ENCODE measurements around the gene PRND.

DNA sequence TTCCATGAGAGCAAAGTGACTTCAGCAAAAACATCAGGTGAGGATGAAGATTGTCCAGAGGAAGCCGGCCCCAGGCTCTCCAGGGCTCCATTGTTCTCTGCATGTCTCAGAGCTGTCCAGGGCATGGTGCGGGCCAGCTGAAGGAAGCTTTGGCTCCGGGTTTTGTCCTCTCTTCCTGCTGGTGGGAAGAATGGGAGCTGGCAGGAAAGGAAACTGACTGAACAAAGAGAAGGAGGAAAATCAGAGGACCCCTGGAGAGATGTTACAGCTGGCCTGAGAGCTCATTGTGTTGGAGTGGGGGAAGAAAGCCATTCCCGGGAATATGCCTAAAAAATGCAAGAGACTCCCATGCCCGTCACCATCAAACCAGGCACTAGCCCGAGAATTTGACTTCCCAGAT lies 27.1 kb downstream of the PRND start:
- TF ChIP-seq, protein P1, sequence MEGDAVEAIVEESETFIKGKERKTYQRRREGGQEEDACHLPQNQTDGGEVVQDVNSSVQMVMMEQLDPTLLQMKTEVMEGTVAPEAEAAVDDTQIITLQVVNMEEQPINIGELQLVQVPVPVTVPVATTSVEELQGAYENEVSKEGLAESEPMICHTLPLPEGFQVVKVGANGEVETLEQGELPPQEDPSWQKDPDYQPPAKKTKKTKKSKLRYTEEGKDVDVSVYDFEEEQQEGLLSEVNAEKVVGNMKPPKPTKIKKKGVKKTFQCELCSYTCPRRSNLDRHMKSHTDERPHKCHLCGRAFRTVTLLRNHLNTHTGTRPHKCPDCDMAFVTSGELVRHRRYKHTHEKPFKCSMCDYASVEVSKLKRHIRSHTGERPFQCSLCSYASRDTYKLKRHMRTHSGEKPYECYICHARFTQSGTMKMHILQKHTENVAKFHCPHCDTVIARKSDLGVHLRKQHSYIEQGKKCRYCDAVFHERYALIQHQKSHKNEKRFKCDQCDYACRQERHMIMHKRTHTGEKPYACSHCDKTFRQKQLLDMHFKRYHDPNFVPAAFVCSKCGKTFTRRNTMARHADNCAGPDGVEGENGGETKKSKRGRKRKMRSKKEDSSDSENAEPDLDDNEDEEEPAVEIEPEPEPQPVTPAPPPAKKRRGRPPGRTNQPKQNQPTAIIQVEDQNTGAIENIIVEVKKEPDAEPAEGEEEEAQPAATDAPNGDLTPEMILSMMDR (conservative IDR thresholded peaks at IDR 0.05), result no peak
- TF ChIP-seq EZH2 (IDR thresholded peaks at IDR 0.05; ENCODE audit: low read depth), result no peak

Data from PC-9 (cell line).